GM21360 (cell line): ENCODE results near the gene CNTNAP5.

Experiments
- ATAC-seq: cut with Tn5 transposase; IDR thresholded peaks from one replicate; pipeline ENCODE4 v1.9.1; 2021; ENCODE audit warnings: mild to moderate bottlenecking, moderate library complexity; ENCODE audit not compliant: unreplicated experiment

Gene CNTNAP5

GRCh38 chr2:124025171-124025580 lies at the start of gene CNTNAP5:
CNTNAP5 (plus strand) TSS chr2:124025287; CDS start chr2:124025651, 364 bp downstream.
- ATAC-seq = no peak

GRCh38 chr2:123976054-123976648 lies 48.9 kb upstream of the CNTNAP5 start:
- ATAC-seq = no peak

DNA sequence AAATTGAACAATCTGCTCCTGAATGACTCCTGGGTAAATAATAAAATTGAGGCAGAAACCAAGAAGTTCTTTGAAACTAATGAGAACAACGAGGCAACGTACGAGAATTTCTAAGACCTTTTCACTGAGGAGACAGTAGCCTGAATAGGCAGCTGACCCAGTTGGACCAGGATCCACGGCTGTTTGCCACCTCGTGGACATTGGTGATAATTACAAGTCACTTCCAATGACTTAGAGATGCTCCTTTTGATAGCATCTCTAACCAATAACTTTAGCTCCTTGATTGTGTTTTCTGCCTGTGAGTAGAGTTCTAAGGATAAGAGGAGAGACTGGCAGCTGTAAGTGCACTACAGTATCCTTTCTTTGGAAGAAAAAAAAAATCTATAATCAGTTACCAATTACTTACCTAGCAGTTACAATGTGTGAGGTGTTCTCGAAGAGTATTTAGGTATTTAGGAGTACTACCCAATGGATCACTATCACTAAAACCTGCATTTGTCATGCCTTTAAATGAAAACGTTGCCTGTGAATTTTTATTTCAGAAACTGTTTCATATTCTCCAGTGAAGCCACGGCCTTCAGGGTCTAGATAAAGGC lies 31.3 kb upstream of the CNTNAP5 start:
- no peak for ATAC-seq

DNA sequence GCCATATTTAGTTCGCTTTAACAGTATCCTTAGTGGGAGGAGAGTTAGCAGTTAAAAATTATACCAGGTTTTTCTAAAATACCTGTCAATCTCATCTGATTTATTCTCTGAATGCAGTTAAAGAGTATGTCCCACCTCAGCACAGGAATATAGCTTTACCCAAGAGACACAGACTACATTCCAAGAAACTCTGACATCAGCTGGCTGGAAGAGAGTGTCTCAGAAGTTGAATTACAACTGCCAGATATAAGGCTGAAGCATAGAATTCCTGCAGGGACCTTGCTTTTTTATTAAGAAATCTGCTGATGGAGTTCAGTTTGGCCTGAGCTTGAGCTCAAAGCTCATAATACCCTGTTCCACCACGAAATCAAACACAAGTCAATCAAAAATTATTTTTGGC lies 25.4 kb upstream of the CNTNAP5 start:
- ATAC-seq = no peak

DNA sequence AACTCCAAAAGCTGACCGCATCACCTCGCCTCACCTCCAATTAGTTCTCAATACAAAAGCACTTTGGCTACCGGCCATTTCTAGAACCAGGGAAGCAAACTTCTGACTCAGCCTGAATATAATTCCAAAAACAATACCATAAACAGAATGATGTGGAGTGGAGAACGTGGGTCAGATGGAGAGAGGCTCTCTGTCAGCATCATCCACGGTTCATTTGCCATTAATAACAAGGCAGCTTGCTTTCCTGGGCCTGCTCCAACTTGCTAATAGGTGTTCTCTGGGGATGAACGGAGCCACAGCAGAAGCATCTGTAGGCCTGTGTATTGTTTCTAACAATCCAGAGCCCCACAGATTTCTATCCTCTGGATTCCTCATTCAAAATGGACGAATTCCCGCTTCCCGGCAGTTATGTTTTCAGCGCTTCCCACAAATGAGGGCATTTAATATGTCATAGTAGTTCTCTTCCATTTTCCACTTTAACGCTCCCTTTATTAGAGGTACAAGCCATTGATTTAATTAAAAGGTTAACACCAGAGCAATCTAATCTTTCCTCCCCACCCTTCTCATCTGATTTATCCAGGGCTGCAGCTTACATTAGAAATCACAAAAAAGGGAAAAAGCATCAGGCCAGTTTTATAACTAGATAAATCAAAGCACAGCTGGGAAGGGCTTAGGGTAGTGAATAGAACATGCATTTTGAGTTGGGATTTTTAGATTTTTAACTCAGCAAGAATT lies 23.2 kb upstream of the CNTNAP5 start:
- ATAC-seq = no peak

DNA sequence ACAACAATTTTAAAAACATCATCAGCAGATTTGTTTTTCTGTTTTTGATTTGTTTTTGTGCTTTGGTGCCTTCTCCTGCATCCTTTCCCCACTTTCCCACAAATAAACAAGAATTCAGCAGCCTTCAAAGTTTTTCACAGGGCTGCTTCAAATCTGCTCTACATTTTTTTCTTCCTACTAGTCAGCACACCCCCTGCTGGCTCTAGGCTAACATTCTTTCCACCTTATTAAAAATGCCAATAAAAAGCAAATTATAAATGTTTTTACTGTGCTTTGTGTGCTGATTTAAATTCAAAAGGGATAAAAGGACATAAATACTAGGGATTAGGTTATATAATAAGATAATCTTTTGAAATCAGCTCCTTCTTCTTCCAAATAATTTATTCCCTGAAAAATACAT lies 6.2 kb upstream of the CNTNAP5 start:
- no peak for ATAC-seq

DNA sequence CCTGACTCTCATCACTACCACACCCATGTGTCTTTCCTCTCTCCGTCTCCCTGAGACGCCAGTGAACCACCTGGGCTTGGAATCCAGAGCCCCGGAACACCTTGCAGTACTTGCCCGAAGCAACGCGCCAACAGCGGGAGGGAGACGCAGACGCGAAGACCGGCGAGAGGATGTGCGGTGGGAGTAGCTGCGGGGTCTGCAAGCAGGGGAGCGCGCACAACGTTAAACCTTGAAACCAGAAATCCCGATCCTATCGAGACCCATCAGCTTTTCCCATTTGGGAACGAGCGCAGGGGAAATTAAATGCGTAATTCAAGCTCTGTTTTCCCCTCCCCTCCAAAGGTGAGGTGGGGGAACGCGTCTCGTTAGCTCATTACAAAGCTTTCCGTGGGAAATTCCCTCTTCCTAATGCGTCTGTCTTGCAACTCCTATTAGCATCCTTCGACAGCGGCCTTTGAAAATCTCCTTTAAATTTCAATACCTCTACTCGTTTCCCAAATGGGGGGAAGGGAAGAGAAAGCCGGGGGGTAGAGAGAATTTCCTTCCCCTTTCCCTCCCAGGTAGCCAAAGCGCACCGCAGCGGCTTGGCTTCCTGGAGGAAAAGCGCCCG lies 421 bp upstream of the CNTNAP5 start:
- ATAC-seq = no peak

DNA sequence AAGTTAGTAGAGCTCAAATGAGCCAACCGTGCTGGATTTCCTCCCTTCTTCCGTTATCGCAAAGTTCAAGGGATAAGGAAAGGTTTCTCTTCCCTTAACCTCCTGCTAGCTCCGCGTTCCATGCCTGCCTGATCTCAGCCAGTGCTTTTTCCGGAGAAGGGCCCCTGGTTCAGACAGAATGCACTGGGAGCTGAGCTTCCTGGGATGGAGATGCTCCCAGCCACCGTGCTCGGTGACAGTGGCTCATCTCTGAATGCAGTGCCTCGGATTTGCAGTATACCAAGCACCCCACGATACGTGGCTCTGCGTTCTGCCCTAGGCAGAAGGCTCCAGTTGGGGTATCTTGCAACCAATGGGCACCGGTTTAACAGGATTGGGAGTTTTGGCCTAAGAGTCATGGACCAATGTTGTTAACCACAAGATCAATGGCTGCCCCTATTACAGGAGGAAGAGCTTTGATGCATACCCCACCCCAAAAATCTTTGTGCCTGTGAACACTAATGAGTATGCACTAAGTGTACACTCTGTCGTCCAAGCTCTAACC lies 876 bp downstream of the CNTNAP5 start:
- ATAC-seq = no peak

GRCh38 chr2:124026503-124026902 lies 1.4 kb downstream of the CNTNAP5 start:
- no peak for ATAC-seq

GRCh38 chr2:124027182-124027581 lies 2.1 kb downstream of the CNTNAP5 start:
- ATAC-seq = peak; percentile 96

DNA sequence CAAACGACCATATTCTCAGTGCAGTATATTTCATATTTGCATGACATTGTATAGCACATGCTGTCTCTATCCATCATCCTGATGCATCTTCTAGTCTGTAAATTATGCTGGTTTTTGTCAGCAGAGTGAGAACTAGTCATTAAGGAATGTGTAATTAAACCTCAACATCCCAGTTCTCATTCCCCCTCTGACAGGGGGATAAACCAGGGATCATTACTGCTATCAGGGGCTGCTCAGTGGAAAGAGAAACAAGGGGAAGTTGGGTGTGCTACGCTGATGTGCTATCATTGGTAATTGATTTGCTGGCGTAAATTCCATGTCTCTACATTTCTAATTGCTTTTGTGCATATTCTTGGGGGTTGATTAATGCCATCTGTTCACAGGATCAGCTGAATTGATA lies 7.7 kb downstream of the CNTNAP5 start:
- ATAC-seq = no peak

DNA sequence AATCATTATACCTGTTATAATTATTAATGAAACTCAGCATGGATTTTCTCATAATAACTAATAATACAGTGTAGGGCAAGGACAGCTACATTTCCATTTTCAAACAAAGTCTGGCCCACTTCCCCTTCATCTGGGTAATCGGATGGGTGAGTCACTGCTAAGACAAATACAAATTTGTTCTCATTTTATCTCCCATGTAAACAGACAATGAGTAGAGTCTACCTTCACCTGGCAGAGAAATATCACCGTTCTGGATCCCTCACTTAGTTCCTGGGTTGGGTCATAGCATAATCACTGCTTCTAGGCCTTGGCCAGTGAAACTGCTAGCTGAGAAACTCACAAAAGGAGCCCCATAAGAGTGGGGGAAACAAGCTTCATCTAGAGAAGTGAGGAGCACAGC lies 9.2 kb downstream of the CNTNAP5 start:
- no peak for ATAC-seq

DNA sequence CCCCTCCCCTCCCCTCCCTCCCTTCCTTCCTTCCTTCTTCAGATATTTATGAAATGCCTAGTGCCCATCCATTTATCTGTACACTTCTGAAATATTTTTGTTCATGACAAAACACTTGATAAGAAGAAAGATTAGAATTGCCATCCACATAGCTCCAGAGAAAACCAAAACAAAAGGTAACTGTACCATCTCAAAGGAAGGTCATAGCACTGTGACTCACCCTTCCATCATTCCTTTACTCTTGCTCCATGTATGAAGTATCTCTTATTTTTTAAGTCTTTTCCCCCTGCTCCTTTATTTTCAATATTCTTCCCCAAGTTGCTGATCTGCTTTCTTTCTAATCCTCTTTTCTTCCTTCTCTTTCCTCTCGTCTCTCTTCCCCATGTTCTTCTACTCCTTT lies 9.9 kb downstream of the CNTNAP5 start:
- no peak for ATAC-seq

- no peak for ATAC-seq
These were observed 13.9 kb downstream of the CNTNAP5 start for GRCh38 chr2:124039032-124039431.

DNA sequence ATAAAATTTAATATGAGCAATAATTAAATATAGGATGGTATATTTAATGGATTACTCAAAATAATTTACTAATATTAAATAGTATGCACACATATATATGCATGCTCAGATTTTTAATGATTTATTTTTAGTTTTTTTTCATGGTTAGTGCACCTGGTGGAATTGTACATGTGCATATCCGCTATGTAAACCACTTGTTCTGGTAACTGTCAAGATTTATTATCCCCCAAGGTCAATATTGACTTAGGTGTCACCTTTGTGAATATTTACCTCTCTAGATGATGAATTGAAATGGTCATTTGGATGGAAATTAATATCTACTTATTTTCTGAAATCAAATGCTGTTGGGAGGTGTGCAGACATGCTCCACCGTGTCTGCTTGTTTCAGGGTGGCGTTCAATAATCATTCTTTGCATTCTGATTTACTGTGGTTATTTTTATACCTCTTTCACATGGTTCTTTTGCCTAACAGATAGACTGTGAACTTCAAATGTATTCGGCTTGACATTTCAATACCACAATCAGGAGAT lies 14.7 kb downstream of the CNTNAP5 start:
- no peak for ATAC-seq

- no peak for ATAC-seq
These were observed 20.8 kb downstream of the CNTNAP5 start for GRCh38 chr2:124045894-124046293.

- no peak for ATAC-seq
These were observed 21.2 kb downstream of the CNTNAP5 start for GRCh38 chr2:124046332-124046731.

DNA sequence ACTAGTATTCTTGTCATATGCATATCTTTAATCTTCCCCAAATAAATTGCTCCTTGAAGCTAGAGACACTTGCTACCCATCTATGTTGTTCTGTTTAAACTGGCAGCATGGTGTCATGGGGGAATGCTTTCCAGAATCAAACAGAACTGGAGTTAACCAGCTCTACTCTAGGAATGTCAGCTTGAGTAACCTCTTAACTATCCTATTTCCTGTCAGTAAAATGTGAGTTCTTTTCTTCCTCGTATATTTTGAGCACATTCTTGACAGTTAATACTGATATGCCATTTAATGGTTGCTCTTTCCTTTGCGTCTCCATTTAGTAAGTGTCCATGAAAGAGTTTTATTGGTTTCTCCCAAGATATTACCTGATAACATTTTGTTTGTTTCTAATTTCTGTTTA lies 23.0 kb downstream of the CNTNAP5 start:
- no peak for ATAC-seq

- ATAC-seq = no peak
These were observed 23.6 kb downstream of the CNTNAP5 start for GRCh38 chr2:124048664-124049063.

- ATAC-seq = no peak
These were observed 24.0 kb downstream of the CNTNAP5 start for GRCh38 chr2:124049136-124049535.

DNA sequence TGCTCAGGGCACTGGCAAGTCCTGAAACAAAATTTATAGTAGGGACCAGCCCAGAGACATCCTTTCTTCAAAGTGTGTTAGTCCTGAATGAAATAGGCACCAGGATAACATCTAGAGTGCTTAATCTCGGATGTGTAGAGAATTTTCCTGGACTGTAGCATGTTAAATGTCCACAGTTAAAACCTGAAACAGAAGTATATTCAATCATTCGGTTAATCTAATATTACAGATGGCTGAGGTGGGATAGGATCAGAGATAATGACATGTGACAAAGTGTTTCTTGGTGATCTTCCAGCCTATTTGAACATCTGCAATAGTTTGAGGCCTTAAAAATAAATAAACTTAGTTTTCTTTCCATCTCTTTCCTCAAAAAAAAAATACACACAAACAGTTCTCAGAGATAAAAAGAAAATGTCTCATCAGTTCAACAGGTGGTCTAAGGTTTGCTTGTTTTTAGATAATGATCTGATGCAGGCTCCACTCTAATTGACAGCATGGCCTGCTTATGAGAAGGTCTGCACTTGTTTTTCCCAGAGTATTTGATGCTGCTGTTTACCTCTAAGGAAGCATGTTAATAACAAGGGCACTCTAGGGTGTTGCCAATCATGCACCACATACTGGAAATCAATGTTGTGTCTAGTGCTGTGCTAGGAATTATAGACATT lies 25.9 kb downstream of the CNTNAP5 start:
- no peak for ATAC-seq
